H1 (cell line): ENCODE measurements around the gene RNU5D-1. TPM values are rescaled to one million over a fixed set of nuclear protein-coding genes. Genes with fewer than 3 reads are reported as not detected.

Experiments used
- BCL11A ChIP-seq, 2 experiments: IDR thresholded peaks; one replicate each; pipeline ENCODE4 v1.6.1; 2011; ENCODE audit warnings: low read depth in 2 of 2, low read length in 2 of 2, mild to moderate bottlenecking in 2 of 2
- BRCA1 ChIP-seq: IDR thresholded peaks from 2 replicates; pipeline ENCODE4 v1.6.1; 2012; ENCODE audit warnings: low read depth, low read length, improper control_type of control experiment
- CBX5 ChIP-seq: fragments of 300-800, 300-1000 bp; sonication (generic); IDR thresholded peaks from 2 replicates; pipeline ENCODE4 v1.7.1; 2016; ENCODE audit warnings: antibody characterized with exemption, low read length, low read depth
- CBX8 ChIP-seq: fragments of 300-800, 300-1000 bp; sonication (generic); IDR thresholded peaks from 2 replicates; pipeline ENCODE4 v1.7.1; 2016; ENCODE audit warnings: low read depth, low read length, borderline replicate concordance
- CHD1 ChIP-seq: IDR thresholded peaks from 2 replicates; pipeline ENCODE4 v1.6.1; 2012; ENCODE audit warnings: low read depth, low read length, improper control_type of control experiment
- CTBP2 ChIP-seq: IDR thresholded peaks from 2 replicates; pipeline ENCODE4 v1.7.0; 2011; ENCODE audit warnings: borderline replicate concordance, mild to moderate bottlenecking, moderate library complexity, mixed read lengths, low read length; ENCODE audit not compliant: insufficient read depth, insufficient read length
- EZH2 ChIP-seq: fragments of 200-600 bp; sonication (generic); IDR thresholded peaks from 2 replicates; pipeline ENCODE4 v1.7.1; 2012; ENCODE audit warnings: low read depth, mild to moderate bottlenecking, moderate library complexity, low read length, inconsistent platforms; ENCODE audit not compliant: severe bottlenecking
- GTF2F1 ChIP-seq: IDR thresholded peaks from 2 replicates; pipeline ENCODE4 v1.6.1; 2012; ENCODE audit warnings: low read depth, low read length, improper control_type of control experiment, borderline replicate concordance
- NANOG ChIP-seq: IDR thresholded peaks from 2 replicates; pipeline ENCODE4 v1.6.1; 2011; ENCODE audit warnings: low read length, low read depth, mild to moderate bottlenecking, inconsistent platforms; ENCODE audit not compliant: insufficient read depth, poor library complexity, severe bottlenecking
- POLR2A ChIP-seq, 2 experiments: IDR thresholded peaks; 1 replicate in 1 of 2; 2 replicates in 1 of 2; pipeline ENCODE4 v1.6.1; 2011; ENCODE audit warnings: low read depth in 2 of 2, low read length in 2 of 2, mild to moderate bottlenecking in 2 of 2; ENCODE audit errors: control extremely low read depth in 1 of 2
- RAD21 ChIP-seq, 2 experiments: IDR thresholded peaks in 1 of 2; conservative IDR thresholded peaks in 1 of 2; 2 replicates each; pipeline ENCODE4 v1.6.1; 2011; ENCODE audit warnings: low read depth in 2 of 2, low read length in 2 of 2, improper control_type of control experiment in 1 of 2, inconsistent platforms in 1 of 2, mild to moderate bottlenecking in 1 of 2, moderate library complexity in 1 of 2
- SAP30 ChIP-seq: fragments of 300-600 bp; sonication (generic); IDR thresholded peaks from 2 replicates; pipeline ENCODE4 v1.7.1; 2012; ENCODE audit warnings: low read length, moderate library complexity, mild to moderate bottlenecking, inconsistent platforms; ENCODE audit not compliant: insufficient read depth, insufficient replicate concordance
- SIRT6 ChIP-seq: IDR thresholded peaks from one replicate; pipeline ENCODE4 v1.7.1; 2012; ENCODE audit warnings: low read length, inconsistent platforms
- TCF12 ChIP-seq: IDR thresholded peaks from 2 replicates; pipeline ENCODE4 v1.6.1; 2011; ENCODE audit warnings: low read depth, mild to moderate bottlenecking, low read length
- YY1 ChIP-seq: IDR thresholded peaks from 2 replicates; pipeline ENCODE4 v1.6.1; 2011; ENCODE audit warnings: low read depth, mild to moderate bottlenecking, low read length
- ZNF274 ChIP-seq: IDR thresholded peaks from 2 replicates; pipeline ENCODE4 v1.7.0; 2012; ENCODE audit warnings: low read length, borderline replicate concordance; ENCODE audit errors: extremely low read depth
- polyA plus RNA-seq, 7 experiments: library from polyadenylated mRNA; depleted of rRNA in 3 of 7; stranded (reverse) in 5 of 7; unstranded in 2 of 7; fragments of >200 nt in 5 of 7; fragments of 200-250 nt in 2 of 7; gene quantifications; 1 replicate in 5 of 7; 2 replicates in 1 of 7; 4 replicates in 1 of 7; pipeline versions ENCODE4 v1.2.1 to v1.2.3, GENCODE V29; 2011 to 2013; ENCODE audit warnings: missing spikeins in 2 of 7, mixed read lengths in 2 of 7
- total RNA-seq: library from RNA; stranded (reverse); fragmentation: NEBNext Ultra II Directional; extraction: Animal tissue kit (Norgen Biotek cat#: 25700); gene quantifications from 2 replicates; pipeline ENCODE4 v1.2.1, GENCODE V29; 2021
- TF ChIP-seq, protein P1 (sequence below), 3 experiments: IDR thresholded peaks; 1 replicate in 2 of 3; 2 replicates in 1 of 3; pipeline versions ENCODE4 v1.5.1 to v1.6.1; 2011; ENCODE audit warnings: low read length in 3 of 3, mild to moderate bottlenecking in 3 of 3, inconsistent platforms in 2 of 3, low read depth in 1 of 3, moderate library complexity in 1 of 3; ENCODE audit not compliant: insufficient read depth in 1 of 3; ENCODE audit errors: control extremely low read depth in 1 of 3
- TF ChIP-seq, protein P2 (sequence below): IDR thresholded peaks from 2 replicates; pipeline ENCODE4 v1.6.1; 2012; ENCODE audit warnings: inconsistent platforms
- TF ChIP-seq, protein P3 (sequence below): IDR thresholded peaks from 2 replicates; pipeline ENCODE4 v1.6.1; 2011; ENCODE audit warnings: low read depth, mild to moderate bottlenecking, low read length; ENCODE audit not compliant: insufficient read depth

Gene RNU5D-1
- total and polyA plus RNA-seq, 2 of the 8 experiments (the other 6 are each of a cell fraction or from before 2014, with no cell fraction given), result under 0.01 TPM; not detected in 1

DNA sequence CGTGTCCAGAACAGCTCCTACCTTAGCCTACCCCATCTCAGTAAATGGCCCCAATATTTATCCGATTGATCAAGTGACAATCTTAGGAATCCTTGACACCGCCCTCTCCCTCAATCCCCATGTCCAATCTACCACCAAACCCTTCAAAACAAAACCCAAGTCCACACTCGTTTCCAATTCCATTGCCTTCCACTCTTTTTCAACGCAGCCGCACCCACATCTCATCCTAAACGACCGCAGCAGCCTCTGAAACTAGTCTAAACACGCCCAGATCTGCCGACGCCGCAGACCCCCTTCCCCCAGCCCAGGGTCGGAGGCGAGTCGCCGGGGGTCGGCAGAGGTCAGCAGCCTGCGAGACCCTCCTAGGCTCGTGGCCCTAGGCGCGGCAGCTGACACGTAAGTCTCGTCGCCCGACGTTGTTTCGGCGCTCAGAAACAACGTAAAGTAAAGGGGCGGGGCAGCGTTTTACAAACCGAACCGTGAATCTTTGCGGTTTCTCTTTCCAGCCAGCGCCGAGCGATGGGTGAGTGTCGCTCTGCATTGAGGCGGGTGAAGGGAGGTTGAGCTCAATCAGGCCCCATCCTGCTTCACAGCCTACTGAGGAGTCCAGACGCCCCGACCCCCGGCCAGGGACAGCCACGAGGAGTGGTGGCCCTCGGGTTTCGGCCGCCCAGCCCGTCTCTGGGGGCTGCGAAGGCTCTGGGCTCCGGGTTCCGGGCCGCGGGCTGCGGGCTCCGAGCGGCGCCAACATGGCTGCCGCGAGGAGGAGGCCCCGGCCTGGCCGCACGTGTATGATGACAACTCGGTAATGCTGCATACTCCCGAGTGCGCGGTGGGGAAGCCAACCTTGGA is 44.3 kb upstream of the RNU5D-1 start, which contains the start of gene RPS8 (continued):
- TF ChIP-seq RAD21 (IDR thresholded peaks at IDR 0.05 in 1 of 2, conservative IDR thresholded peaks at IDR 0.05 in 1 of 2; ENCODE audit: low read depth in 2 of 2, low read length in 2 of 2), result 0 out of 4 replicates have a peak, but pooled peaks of 1 of the 2 experiments have one; percentile 3
- TF ChIP-seq YY1, result peak; percentile 92
- TF ChIP-seq, protein P1, sequence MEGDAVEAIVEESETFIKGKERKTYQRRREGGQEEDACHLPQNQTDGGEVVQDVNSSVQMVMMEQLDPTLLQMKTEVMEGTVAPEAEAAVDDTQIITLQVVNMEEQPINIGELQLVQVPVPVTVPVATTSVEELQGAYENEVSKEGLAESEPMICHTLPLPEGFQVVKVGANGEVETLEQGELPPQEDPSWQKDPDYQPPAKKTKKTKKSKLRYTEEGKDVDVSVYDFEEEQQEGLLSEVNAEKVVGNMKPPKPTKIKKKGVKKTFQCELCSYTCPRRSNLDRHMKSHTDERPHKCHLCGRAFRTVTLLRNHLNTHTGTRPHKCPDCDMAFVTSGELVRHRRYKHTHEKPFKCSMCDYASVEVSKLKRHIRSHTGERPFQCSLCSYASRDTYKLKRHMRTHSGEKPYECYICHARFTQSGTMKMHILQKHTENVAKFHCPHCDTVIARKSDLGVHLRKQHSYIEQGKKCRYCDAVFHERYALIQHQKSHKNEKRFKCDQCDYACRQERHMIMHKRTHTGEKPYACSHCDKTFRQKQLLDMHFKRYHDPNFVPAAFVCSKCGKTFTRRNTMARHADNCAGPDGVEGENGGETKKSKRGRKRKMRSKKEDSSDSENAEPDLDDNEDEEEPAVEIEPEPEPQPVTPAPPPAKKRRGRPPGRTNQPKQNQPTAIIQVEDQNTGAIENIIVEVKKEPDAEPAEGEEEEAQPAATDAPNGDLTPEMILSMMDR (IDR thresholded peaks at IDR 0.05; ENCODE audit: control extremely low read depth in 1 of 3, insufficient read depth in 1 of 3, low read depth in 1 of 3, low read length in 3 of 3), result no peak
- no peak for TF ChIP-seq NANOG
- TF ChIP-seq CTBP2, result no peak
- TF ChIP-seq SAP30, result no peak
- TF ChIP-seq ZNF274, result no peak
- TF ChIP-seq, protein P2, sequence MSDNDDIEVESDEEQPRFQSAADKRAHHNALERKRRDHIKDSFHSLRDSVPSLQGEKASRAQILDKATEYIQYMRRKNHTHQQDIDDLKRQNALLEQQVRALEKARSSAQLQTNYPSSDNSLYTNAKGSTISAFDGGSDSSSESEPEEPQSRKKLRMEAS, result peak; percentile 93
- TF ChIP-seq SIRT6, result no peak
- no peak for TF ChIP-seq CBX5
- no peak for TF ChIP-seq BCL11A (IDR thresholded peaks at IDR 0.05; ENCODE audit: low read depth in 2 of 2, low read length in 2 of 2)
- TF ChIP-seq, protein P3, sequence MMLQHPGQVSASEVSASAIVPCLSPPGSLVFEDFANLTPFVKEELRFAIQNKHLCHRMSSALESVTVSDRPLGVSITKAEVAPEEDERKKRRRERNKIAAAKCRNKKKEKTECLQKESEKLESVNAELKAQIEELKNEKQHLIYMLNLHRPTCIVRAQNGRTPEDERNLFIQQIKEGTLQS, result peak; percentile 94
- TF ChIP-seq GTF2F1, result peak; percentile 88
- TF ChIP-seq CBX8, result no peak
- no peak for TF ChIP-seq EZH2
- TF ChIP-seq POLR2A (IDR thresholded peaks at IDR 0.05; ENCODE audit: control extremely low read depth in 1 of 2, low read depth in 2 of 2, low read length in 2 of 2), result peak; percentile 98 to 99
- 0 out of 2 replicates have a peak, but pooled peaks have one; percentile 56 for TF ChIP-seq TCF12
- TF ChIP-seq CHD1, result no peak
- no peak; the same call in 1 of the 2 replicates for TF ChIP-seq BRCA1
